HG02759 (cell line): Measurements from ENCODE around the gene PEAK3.
A peak's percentile ranks its signal among the peaks of the same experiment; 100 is the strongest.

Experiments
- ATAC-seq: cut with Tn5 transposase; IDR thresholded peaks from one replicate; pipeline ENCODE4 v1.9.1; 2021; ENCODE audit warnings: mild to moderate bottlenecking, moderate library complexity; ENCODE audit not compliant: unreplicated experiment

PEAK3 gene

GRCh38 chr19:2239173-2239572, 42.8 kb downstream of the PEAK3 start:
- ATAC-seq = no peak

GRCh38 chr19:2237869-2238153, 44.2 kb downstream of the PEAK3 start:
- no peak for ATAC-seq

DNA sequence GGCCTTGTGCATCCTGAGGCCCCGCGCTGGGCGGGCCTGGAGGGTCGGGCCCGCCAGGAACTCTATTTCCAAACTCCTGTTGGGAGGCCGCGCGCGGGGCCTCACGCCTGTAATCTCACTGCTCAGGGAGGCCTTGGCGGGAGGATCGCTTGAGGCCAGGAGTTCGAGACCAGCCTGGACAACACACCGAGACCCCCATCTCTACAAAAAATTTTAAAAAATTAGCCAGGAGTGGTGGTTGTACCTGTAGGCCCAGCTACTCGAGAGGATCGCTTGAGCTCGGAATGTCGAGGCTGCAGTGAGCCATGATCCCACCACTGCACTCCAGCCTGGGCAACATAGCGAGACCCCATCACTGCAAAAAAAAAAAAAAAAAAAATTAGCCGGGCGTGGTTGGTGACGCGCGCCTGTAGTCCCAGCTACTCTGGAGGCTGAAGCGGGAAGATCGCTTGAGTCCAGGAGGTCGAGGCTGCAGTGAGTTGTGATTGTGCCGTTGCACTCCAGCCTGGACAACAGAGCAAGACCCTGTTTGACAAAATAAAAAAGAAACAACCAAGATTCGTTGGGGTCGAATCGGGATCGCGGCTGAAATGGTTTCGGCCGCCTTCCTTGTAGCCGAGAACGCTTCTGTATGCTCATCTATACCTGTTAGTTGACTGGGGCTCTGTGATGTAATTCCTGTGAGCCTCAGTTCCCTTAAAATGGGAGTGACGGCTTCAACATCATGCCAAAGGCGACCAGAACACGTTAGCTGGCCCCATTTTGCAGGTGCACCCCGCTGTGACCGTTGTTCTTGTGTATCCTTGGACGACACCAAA, 44.7 kb downstream of the PEAK3 start:
- no peak for ATAC-seq

- ATAC-seq = peak; percentile 77
Observed at GRCh38 chr19:2236314-2237050, 45.5 kb downstream of the PEAK3 start, which contains the start of the genes PLEKHJ1 and SF3A2. Gene PLEKHJ1, minus strand, starts transcription at chr19:2236329. Its CDS starts 81 bp downstream, at chr19:2236248. Gene SF3A2, plus strand, starts transcription at chr19:2236824. Its CDS starts 6,595 bp downstream, at chr19:2243419.

- ATAC-seq = no peak
Observed at GRCh38 chr19:2236064-2236313, 46.0 kb downstream of the PEAK3 start.

DNA sequence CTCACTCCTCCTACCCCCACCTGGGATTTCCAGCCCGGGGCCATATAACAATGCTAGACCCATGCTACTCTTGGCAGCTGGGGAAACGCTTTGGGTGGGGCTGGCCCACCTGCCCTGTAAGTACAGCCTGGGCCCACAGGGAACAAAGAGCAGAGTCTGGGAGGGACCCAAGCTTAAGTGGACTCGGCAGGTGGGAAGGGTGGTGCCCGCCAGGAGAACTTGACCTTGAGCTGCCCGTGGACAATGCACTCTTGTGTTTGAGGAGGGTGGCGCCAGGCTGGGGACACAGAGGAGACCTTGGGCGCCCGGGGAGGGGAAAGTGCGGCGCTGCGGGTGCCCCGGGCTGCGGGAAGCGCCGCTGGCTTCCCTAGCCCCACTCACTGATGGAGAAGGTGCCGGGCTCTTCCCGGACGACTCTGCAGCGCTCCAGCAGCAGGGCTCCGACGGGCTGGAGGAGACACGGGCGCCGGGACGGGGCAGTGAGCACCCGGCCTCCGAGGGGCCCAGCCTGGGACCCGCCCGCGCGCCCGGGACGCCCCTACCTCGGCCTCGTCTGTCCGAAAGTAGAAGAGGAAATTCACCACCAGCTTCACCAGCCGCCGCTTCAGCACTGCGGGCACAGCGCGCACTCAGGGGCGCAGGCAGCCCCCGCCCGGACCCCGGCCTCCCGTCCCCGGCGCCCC, 46.5 kb downstream of the PEAK3 start:
- peak; percentile 3 for ATAC-seq

DNA sequence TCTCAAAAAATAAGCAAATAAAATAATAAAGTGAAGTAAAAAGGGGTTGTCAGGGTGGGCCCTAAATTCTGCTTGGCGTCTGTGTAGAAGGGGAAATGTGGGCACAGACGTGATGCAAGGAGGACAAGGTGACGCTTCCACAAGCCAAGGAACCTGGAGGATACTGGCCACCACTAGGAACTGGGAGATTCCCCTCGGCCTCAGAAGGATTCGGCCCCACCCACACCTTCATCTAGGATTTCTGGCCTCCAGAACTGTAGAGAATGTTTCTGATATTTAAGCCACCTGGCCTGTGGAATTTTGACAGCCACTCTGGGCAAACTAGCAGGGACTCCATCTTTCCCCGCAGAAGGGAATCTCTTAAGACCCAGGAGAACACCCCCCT, 47.0 kb downstream of the PEAK3 start:
- no peak for ATAC-seq

GRCh38 chr19:2233601-2234280, 48.2 kb downstream of the PEAK3 start:
- no peak for ATAC-seq

DNA sequence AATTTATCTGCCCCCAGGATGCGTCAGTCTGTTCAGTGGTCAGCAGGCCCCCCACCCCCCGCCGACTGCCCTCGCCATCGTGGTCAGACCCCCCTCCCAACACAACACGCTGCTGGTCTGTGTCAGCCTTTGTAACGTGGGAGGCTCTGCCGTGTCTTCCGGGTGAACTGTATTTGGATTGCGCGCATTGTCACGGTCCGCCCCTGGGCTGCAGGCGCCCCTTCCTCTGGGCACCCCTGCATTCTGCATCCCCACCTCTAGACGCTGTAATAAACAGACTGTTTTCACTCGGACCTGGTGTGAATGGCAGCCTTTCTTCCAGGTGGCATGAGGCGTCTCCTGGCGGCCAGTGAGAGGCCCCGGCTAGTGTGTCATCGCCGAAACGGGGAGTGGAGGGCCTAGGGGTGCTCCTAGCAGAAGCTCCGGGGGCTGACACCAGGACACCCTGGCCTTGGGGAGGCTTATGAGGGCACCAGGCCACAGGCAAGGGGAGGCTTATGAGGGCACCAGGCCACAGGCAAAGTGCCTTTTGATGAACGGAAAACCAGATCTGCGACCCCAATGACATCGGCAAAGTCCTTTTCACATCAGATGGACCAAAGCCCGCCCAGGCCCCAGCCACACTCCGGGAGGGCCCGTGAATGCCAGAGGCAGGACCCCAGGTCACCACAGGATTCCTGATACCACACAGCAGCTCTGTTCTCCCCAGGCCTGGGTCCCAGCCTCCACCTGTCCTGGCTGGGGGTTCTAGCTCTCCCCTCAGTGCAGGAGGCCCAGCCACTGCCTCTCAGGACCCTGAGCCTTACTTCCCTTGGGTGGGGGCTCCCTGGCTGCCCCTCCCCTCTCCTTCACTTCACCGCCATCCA, 49.5 kb downstream of the PEAK3 start:
- no peak for ATAC-seq

GRCh38 chr19:2231621-2232221, 50.3 kb downstream of the PEAK3 start:
- no peak for ATAC-seq

GRCh38 chr19:2230807-2231533, 51.0 kb downstream of the PEAK3 start:
- no peak for ATAC-seq

DNA sequence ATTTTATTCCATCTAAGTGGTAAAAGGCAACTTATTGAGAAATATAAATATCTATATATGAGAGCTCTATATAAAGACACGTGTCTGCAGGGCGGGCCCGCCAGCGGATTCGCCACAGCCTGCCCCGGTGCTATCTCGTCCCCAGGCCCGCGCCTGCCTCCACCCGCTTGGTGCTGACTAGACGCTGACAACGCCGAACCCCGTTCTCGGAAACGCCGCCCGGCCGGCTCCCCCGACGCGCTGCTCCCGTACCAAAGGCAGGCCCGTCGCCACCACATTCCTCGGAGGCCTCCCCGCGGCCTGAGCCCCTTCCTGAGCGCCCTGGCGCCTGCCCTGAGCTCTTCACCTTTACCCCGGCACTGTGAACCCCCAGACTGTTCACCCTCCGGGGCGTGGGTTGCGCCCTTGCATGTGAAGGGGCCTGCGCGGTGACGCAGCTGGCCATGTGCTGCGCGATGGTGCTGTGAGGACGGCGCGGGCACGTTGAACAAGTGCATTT, 51.9 kb downstream of the PEAK3 start:
- no peak for ATAC-seq

- no peak for ATAC-seq
Observed at GRCh38 chr19:2229103-2230032, 52.6 kb downstream of the PEAK3 start.

- no peak for ATAC-seq
Observed at GRCh38 chr19:2228157-2229030, 53.6 kb downstream of the PEAK3 start.

GRCh38 chr19:2227415-2228156, 54.4 kb downstream of the PEAK3 start:
- no peak for ATAC-seq

DNA sequence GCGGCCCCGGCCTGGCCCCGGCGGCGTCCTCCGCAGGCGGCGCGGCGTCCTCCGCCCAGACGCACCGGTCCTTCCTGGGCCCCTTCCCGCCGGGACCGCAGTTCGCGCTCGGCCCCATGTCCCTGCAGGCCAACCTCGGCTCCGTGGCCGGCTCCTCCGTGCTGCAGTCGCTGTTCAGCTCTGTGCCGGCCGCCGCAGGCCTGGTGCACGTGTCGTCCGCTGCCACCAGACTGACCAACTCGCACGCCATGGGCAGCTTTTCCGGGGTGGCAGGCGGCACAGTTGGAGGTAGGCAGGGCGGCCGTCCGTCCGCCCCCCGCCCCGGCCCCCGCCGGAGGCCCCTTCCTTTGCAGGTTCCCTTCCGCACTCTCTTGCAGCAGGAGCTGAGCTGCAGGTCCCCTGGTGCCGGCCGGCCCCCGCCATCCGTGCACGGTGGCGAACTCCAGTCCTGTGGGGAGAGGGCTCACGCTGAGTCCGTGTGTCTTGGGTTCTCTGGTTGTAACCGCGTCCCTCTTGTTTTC, 55.1 kb downstream of the PEAK3 start:
- ATAC-seq = no peak
